ENCODE results near the gene ITIH4. TPM values are rescaled to one million over a fixed set of nuclear protein-coding genes. Genes with fewer than 3 reads are reported as not detected.

Gene ITIH4
- polyA plus RNA-seq (2013): 1.2 and 1.3 TPM in 2 replicates

- WGBS (ENCODE audit: extremely low coverage, insufficient coverage, insufficient read length): no CpG with 5 or more reads among the region's 16 CpGs
- no peak within 1 kb of the TSS for H3K4me2 ChIP-seq (ENCODE audit: low read length)
- H3K4ac ChIP-seq (ENCODE audit: low read depth, low read length): no peak within 1 kb of the TSS
- no peaks in the 10 kb centered on the region for H3K79me1 ChIP-seq (ENCODE audit: low read length)
- H3K27ac ChIP-seq (ENCODE audit: low read depth, low read length): no peak within 1 kb of the TSS
- H3K9me3 ChIP-seq (ENCODE audit: insufficient read depth, low read depth, low read length): peaks cover 1% of the 10 kb centered on the region
- H3K23ac ChIP-seq (ENCODE audit: low read length): no peak within 1 kb of the TSS
- H3K18ac ChIP-seq (ENCODE audit: low read length): no peak within 1 kb of the TSS
- H4K91ac ChIP-seq (ENCODE audit: low read depth, low read length): no peak within 1 kb of the TSS
- H3K79me2 ChIP-seq (ENCODE audit: control insufficient read depth, insufficient read depth, low read length, poor library complexity): no peaks in the 10 kb centered on the region
- H4K12ac ChIP-seq (ENCODE audit: low read depth, low read length): no peak within 1 kb of the TSS
- no peak within 1 kb of the TSS for H2BK5ac ChIP-seq (ENCODE audit: low read depth, low read length, poor library complexity)
- H3K14ac ChIP-seq (ENCODE audit: low read length): no peak within 1 kb of the TSS
- no peak within 1 kb of the TSS for H3K9ac ChIP-seq (ENCODE audit: low read length)
- H2BK120ac ChIP-seq (ENCODE audit: insufficient read depth, low read length, poor library complexity): no peak within 1 kb of the TSS
- H3K4me1 ChIP-seq (ENCODE audit: control insufficient read depth in 1 of 2, insufficient read depth in 2 of 2, low read length in 2 of 2): no peaks in the 10 kb centered on the region
- no peak for DNase-seq
- H4K8ac ChIP-seq (ENCODE audit: low read depth, low read length): no peak within 1 kb of the TSS
- no peaks in the 10 kb centered on the region for H3K27me3 ChIP-seq (ENCODE audit: insufficient read depth, low read length)
- no peak within 1 kb of the TSS for H3K4me3 ChIP-seq (ENCODE audit: low read depth, low read length)
- no peak within 1 kb of the TSS for H2AK5ac ChIP-seq (ENCODE audit: low read length)
- no peak within 1 kb of the TSS for H2BK12ac ChIP-seq (ENCODE audit: low read length)
- H3K36me3 ChIP-seq (ENCODE audit: control insufficient read depth in 1 of 2, insufficient read depth in 2 of 2, low read length in 2 of 2): no peaks in the 10 kb centered on the region
- no peak within 1 kb of the TSS for H2AFZ ChIP-seq (ENCODE audit: insufficient read depth, low read length, poor library complexity)
Measured at GRCh38 chr3:52830535-52831258, at the start of gene ITIH4. ITIH4 (minus strand) TSS chr3:52830672; CDS start chr3:52830642, 30 bp downstream.

GRCh38 chr3:52880047-52880446, 49.6 kb upstream of the ITIH4 start:
- no peak overlapping the region for H2AK5ac ChIP-seq (ENCODE audit: low read length)
- no peaks in the 10 kb centered on the region for H3K36me3 ChIP-seq (ENCODE audit: control insufficient read depth in 1 of 2, insufficient read depth in 2 of 2, low read length in 2 of 2)
- H3K27ac ChIP-seq (ENCODE audit: low read depth, low read length): no peak overlapping the region
- no CpG with 5 or more reads among the region's 5 CpGs for WGBS (ENCODE audit: extremely low coverage, insufficient coverage, insufficient read length)
- no peaks in the 10 kb centered on the region for H3K9me3 ChIP-seq (ENCODE audit: insufficient read depth, low read depth, low read length)
- H3K4me2 ChIP-seq (ENCODE audit: low read length): no peak overlapping the region
- no peak overlapping the region for H4K8ac ChIP-seq (ENCODE audit: low read depth, low read length)
- H3K79me2 ChIP-seq (ENCODE audit: control insufficient read depth, insufficient read depth, low read length, poor library complexity): no peaks in the 10 kb centered on the region
- H3K23ac ChIP-seq (ENCODE audit: low read length): no peak overlapping the region
- H2BK5ac ChIP-seq (ENCODE audit: low read depth, low read length, poor library complexity): no peak overlapping the region
- no peak overlapping the region for H2BK120ac ChIP-seq (ENCODE audit: insufficient read depth, low read length, poor library complexity)
- no peak overlapping the region for H2AFZ ChIP-seq (ENCODE audit: insufficient read depth, low read length, poor library complexity)
- H3K14ac ChIP-seq (ENCODE audit: low read length): no peak overlapping the region
- no peak overlapping the region for H3K9ac ChIP-seq (ENCODE audit: low read length)
- H3K4me3 ChIP-seq (ENCODE audit: low read depth, low read length): no peak overlapping the region
- H4K12ac ChIP-seq (ENCODE audit: low read depth, low read length): no peak overlapping the region
- no peak overlapping the region for H3K4ac ChIP-seq (ENCODE audit: low read depth, low read length)
- peaks cover 0 to 2% of the 10 kb centered on the region in 2 experiments for H3K4me1 ChIP-seq (ENCODE audit: control insufficient read depth in 1 of 2, insufficient read depth in 2 of 2, low read length in 2 of 2)
- no peak for DNase-seq
- no peak overlapping the region for H3K18ac ChIP-seq (ENCODE audit: low read length)
- H4K91ac ChIP-seq (ENCODE audit: low read depth, low read length): no peak overlapping the region
- no peaks in the 10 kb centered on the region for H3K27me3 ChIP-seq (ENCODE audit: insufficient read depth, low read length)
- no peaks in the 10 kb centered on the region for H3K79me1 ChIP-seq (ENCODE audit: low read length)
- no peak overlapping the region for H2BK12ac ChIP-seq (ENCODE audit: low read length)

GRCh38 chr3:52879581-52879980, 49.1 kb upstream of the ITIH4 start:
- no peak overlapping the region for H2BK120ac ChIP-seq (ENCODE audit: insufficient read depth, low read length, poor library complexity)
- DNase-seq: no peak
- no peak overlapping the region for H4K12ac ChIP-seq (ENCODE audit: low read depth, low read length)
- no peaks in the 10 kb centered on the region for H3K27me3 ChIP-seq (ENCODE audit: insufficient read depth, low read length)
- no peak overlapping the region for H3K14ac ChIP-seq (ENCODE audit: low read length)
- WGBS (ENCODE audit: extremely low coverage, insufficient coverage, insufficient read length): no CpG with 5 or more reads among the region's 4 CpGs
- H2AK5ac ChIP-seq (ENCODE audit: low read length): no peak overlapping the region
- no peak overlapping the region for H3K23ac ChIP-seq (ENCODE audit: low read length)
- H3K9ac ChIP-seq (ENCODE audit: low read length): no peak overlapping the region
- no peak overlapping the region for H2BK12ac ChIP-seq (ENCODE audit: low read length)
- H4K8ac ChIP-seq (ENCODE audit: low read depth, low read length): no peak overlapping the region
- H3K9me3 ChIP-seq (ENCODE audit: insufficient read depth, low read depth, low read length): no peaks in the 10 kb centered on the region
- no peak overlapping the region for H3K18ac ChIP-seq (ENCODE audit: low read length)
- no peaks in the 10 kb centered on the region for H3K36me3 ChIP-seq (ENCODE audit: control insufficient read depth in 1 of 2, insufficient read depth in 2 of 2, low read length in 2 of 2)
- H4K91ac ChIP-seq (ENCODE audit: low read depth, low read length): no peak overlapping the region
- H3K4ac ChIP-seq (ENCODE audit: low read depth, low read length): no peak overlapping the region
- no peak overlapping the region for H3K4me3 ChIP-seq (ENCODE audit: low read depth, low read length)
- no peak overlapping the region for H3K4me2 ChIP-seq (ENCODE audit: low read length)
- no peak overlapping the region for H3K27ac ChIP-seq (ENCODE audit: low read depth, low read length)
- no peaks in the 10 kb centered on the region for H3K79me1 ChIP-seq (ENCODE audit: low read length)
- no peaks in the 10 kb centered on the region for H3K79me2 ChIP-seq (ENCODE audit: control insufficient read depth, insufficient read depth, low read length, poor library complexity)
- H2BK5ac ChIP-seq (ENCODE audit: low read depth, low read length, poor library complexity): no peak overlapping the region
- peaks cover 0 to 2% of the 10 kb centered on the region in 2 experiments for H3K4me1 ChIP-seq (ENCODE audit: control insufficient read depth in 1 of 2, insufficient read depth in 2 of 2, low read length in 2 of 2)
- H2AFZ ChIP-seq (ENCODE audit: insufficient read depth, low read length, poor library complexity): no peak overlapping the region

- no peak overlapping the region for H4K8ac ChIP-seq (ENCODE audit: low read depth, low read length)
- no peak overlapping the region for H2AFZ ChIP-seq (ENCODE audit: insufficient read depth, low read length, poor library complexity)
- no peak overlapping the region for H4K91ac ChIP-seq (ENCODE audit: low read depth, low read length)
- H3K18ac ChIP-seq (ENCODE audit: low read length): no peak overlapping the region
- H2AK5ac ChIP-seq (ENCODE audit: low read length): no peak overlapping the region
- H2BK5ac ChIP-seq (ENCODE audit: low read depth, low read length, poor library complexity): no peak overlapping the region
- peaks cover 0 to 2% of the 10 kb centered on the region in 2 experiments for H3K4me1 ChIP-seq (ENCODE audit: control insufficient read depth in 1 of 2, insufficient read depth in 2 of 2, low read length in 2 of 2)
- no peaks in the 10 kb centered on the region for H3K79me1 ChIP-seq (ENCODE audit: low read length)
- H3K27me3 ChIP-seq (ENCODE audit: insufficient read depth, low read length): no peaks in the 10 kb centered on the region
- no CpG with 5 or more reads among the region's 4 CpGs for WGBS (ENCODE audit: extremely low coverage, insufficient coverage, insufficient read length)
- H3K36me3 ChIP-seq (ENCODE audit: control insufficient read depth in 1 of 2, insufficient read depth in 2 of 2, low read length in 2 of 2): no peaks in the 10 kb centered on the region
- no peak overlapping the region for H2BK120ac ChIP-seq (ENCODE audit: insufficient read depth, low read length, poor library complexity)
- H2BK12ac ChIP-seq (ENCODE audit: low read length): no peak overlapping the region
- no peaks in the 10 kb centered on the region for H3K9me3 ChIP-seq (ENCODE audit: insufficient read depth, low read depth, low read length)
- no peak overlapping the region for H4K12ac ChIP-seq (ENCODE audit: low read depth, low read length)
- H3K4ac ChIP-seq (ENCODE audit: low read depth, low read length): no peak overlapping the region
- DNase-seq: peak in 1 of 2 donors; percentile 7
- H3K9ac ChIP-seq (ENCODE audit: low read length): no peak overlapping the region
- no peaks in the 10 kb centered on the region for H3K79me2 ChIP-seq (ENCODE audit: control insufficient read depth, insufficient read depth, low read length, poor library complexity)
- no peak overlapping the region for H3K23ac ChIP-seq (ENCODE audit: low read length)
- no peak overlapping the region for H3K14ac ChIP-seq (ENCODE audit: low read length)
- H3K27ac ChIP-seq (ENCODE audit: low read depth, low read length): no peak overlapping the region
- H3K4me3 ChIP-seq (ENCODE audit: low read depth, low read length): no peak overlapping the region
- no peak overlapping the region for H3K4me2 ChIP-seq (ENCODE audit: low read length)
Measured at GRCh38 chr3:52879090-52879489, 48.6 kb upstream of the ITIH4 start.

Data from trophoblast cell (in vitro differentiated cells and primary cell).